Islet of Langerhans (tissue), 1 donor: ENCODE results near the gene BCL2L13.
"Not testable (repeated sequence)": the region's sequence is repeated elsewhere in the genome, so short reads cannot be mapped to it uniquely, and the experiment has no call there.

ENCODE experiments used
- FAIRE-seq: peaks from one replicate; lab custom pipeline; 2011; peaks lifted over from hg19 to GRCh38; lab: Jason Lieb, UNC

The BCL2L13 gene

GRCh38 chr22:17638432-17639246 lies at the start of gene BCL2L13:
BCL2L13 (plus strand) TSS chr22:17638757; CDS start chr22:17655712, 16,955 bp downstream.
- FAIRE-seq = no peak

- no peak for FAIRE-seq
Observed at GRCh38 chr22:17589810-17590375, 48.7 kb upstream of the BCL2L13 start.

GRCh38 chr22:17590586-17590985 lies 48.0 kb upstream of the BCL2L13 start:
- FAIRE-seq = no peak

DNA sequence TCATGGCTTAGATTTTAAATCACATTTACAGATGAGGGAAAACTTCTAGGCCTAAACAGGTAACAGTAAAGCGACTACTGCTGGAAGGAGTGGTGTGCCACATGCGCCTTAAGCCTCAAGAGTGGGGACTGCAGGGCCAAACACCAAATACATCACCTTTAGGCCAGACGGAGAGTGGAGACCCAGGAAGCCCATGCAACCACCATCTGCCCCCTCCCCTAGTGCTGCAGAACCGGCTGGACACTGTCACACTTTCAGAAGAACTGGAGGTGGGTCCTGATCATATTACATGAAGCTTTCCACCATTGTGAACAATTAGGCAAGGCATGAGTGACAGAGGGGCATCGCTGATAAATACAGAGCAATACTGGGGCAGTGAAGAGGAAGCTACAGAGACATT lies 46.4 kb upstream of the BCL2L13 start:
- FAIRE-seq = no peak

- no peak for FAIRE-seq
Observed at GRCh38 chr22:17596226-17596625, 42.3 kb upstream of the BCL2L13 start.

GRCh38 chr22:17597217-17597616 lies 41.3 kb upstream of the BCL2L13 start:
- no peak for FAIRE-seq

- FAIRE-seq = no peak
Observed at GRCh38 chr22:17598318-17598717, 40.2 kb upstream of the BCL2L13 start.

- FAIRE-seq = no peak
Observed at GRCh38 chr22:17601031-17601430, 37.5 kb upstream of the BCL2L13 start.

DNA sequence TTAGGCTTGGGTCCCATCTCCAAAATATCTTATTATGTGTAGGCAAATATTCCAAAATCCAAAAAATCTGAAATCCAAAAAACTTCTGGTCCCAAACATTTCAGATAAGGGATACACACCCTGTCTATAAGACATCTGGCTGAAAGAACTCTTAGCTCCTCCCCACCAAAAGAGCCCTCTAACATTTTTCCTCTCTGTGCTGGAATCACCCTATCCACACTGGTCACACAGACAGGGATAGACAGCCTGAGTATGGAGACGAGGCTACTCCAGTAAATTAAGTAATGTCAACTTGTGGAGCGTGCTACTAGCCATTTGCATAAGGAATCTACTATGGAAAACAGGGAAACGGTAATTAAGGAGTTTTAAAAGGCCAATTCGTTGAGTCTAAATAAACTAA lies 34.9 kb upstream of the BCL2L13 start:
- no peak for FAIRE-seq

DNA sequence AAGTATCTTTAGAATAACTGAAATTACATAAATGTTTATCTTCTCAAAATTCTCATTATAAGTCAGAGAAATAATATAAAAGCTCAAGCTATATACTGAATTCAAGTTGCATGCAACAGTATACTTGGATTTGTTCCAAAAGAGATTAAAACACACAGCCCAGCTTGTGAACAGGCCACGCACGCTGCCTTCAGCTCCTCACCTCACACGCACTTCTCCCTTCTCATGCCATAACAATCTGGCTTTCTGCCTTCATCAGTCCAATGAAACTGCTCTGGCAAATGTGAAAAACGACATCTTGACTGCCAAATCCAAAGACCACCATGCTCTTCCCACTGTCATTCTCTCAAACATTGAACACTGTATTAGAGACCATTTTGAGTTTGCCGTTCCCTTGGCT lies 32.1 kb upstream of the BCL2L13 start:
- no peak for FAIRE-seq

DNA sequence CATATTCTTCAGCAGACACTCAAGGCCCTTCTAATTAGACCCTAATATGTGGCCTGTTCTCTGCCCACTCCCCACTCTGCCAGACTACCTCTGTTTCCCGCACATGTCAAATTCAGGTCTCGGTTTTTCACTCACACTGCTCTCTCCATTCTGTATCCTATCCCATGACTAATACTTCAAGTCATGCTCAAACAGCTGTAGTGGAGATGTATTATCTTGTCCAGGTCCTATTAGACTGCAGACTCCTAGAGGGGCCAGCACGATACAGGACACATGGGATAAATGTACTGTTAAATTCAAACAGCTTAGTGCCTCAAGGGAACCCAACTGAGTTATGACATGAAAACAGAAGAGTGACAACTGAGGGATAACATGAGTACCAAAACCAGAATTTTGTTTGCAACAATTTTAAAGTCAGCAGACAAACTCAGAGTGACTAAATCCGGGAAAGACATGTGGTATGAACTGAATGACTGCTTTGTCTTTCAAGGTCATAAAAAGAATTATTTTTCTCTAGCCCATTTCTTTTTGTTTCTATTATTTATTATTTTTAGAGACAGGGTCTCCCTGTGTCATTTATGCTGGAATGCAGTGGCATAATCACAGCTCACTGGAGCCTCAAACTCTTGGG lies 30.6 kb upstream of the BCL2L13 start:
- FAIRE-seq = no peak

- peak; percentile 43 for FAIRE-seq
Observed at GRCh38 chr22:17612057-17612456, 26.5 kb upstream of the BCL2L13 start.

DNA sequence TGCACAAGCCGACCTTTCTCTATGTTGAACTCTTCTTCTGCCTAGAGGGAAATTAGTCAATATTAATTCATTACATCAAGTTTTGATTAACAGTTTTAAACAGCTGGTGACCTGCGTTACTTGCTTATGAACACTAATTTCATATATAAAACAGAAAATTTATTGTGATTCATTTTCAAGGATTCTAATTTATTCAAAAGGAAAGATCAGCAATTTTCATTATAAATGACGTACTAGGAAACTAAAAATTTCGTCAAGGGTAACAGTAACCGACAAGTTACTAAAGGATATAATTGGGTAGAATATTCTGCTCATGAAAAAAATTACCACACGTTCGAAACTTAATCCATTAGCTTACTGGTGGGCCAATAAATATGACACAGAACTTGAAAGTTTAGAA lies 25.3 kb upstream of the BCL2L13 start:
- no peak for FAIRE-seq

DNA sequence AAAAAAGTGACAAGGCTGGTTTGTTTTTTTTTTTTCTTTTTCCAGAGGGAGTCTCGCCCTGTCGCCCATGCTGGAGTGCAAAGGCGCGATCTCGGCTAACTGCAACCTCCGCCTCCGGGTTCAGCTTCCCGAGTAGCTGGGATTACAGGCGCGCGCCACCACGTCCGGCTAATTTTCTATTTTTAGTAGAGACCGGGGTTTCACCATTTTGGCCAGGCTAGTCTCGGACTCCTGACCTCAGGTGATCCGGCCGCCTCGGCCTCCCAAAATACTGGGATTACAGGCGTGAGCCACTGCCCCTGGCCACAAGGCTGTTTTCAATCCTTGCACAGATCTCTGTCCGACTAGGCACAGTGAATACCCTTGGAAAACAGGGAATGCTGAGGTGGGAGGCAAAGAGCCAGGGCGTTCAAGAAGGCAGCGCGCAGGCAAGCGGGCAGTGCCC lies 10.6 kb upstream of the BCL2L13 start:
- FAIRE-seq = no peak

GRCh38 chr22:17628406-17629172 lies 10.0 kb upstream of the BCL2L13 start, which contains the start of gene ATP6V1E1:
ATP6V1E1 (minus strand) TSS chr22:17628749; CDS start chr22:17628635, 114 bp downstream.
- peak; percentile 96 for FAIRE-seq

- no peak for FAIRE-seq
Observed at GRCh38 chr22:17629173-17629489, 9.4 kb upstream of the BCL2L13 start.

DNA sequence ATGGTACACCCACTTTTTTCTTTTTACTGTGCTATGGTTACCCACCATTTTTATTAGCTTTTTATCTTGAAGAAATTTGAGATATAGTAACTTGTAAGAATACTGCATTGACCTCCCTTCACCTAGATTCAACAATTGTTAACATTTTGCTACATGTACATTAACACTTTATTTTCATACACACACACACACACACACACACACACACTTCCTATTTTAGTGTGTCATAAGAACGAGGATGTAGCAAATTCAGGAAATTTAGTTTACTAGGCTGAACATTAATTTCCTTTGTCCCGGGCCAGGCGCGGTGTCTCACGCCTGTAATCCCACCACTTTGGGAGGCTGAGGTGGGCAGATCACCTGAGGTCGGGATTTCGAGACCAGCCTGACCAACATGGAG lies 8.9 kb upstream of the BCL2L13 start:
- no peak for FAIRE-seq

- FAIRE-seq = no peak
Observed at GRCh38 chr22:17631076-17631565, 7.4 kb upstream of the BCL2L13 start.

GRCh38 chr22:17633217-17633997 lies 5.2 kb upstream of the BCL2L13 start:
- no peak for FAIRE-seq

DNA sequence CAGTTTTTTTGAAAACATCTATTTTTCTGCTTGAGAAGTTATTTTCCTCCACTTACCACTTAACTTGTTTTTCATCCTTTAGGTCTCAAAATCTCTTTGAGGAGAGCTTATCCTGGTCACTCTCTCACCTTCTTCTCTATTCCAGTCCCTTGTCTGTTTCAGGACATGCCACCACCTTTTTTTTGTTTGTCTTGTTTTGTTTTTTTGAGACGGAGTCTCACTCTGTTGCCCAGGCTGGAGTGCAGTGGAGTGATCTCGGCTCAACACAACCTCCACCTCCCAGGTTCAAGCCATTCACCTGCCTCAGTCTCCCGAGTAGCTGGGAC lies 4.6 kb upstream of the BCL2L13 start:
- FAIRE-seq = no peak

DNA sequence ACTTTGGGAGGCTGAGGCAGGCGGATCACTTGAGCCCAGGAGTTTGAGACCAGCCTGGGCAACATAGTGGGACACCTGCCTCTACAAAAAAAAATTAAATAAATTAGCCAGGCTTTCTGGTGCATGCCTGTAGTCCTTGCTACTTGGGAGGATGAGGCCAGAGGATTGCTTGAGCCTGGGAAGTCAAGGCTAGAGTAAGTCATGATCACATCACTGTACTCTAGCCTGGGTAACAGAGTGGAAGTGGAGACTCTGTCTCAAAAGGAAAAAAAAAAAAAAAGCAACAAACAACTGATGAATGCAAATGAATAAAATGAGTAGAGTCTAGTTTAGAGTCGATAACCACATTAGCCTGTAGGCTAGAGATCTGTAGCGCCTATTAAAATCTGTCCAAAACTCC lies 3.9 kb upstream of the BCL2L13 start:
- no peak for FAIRE-seq

DNA sequence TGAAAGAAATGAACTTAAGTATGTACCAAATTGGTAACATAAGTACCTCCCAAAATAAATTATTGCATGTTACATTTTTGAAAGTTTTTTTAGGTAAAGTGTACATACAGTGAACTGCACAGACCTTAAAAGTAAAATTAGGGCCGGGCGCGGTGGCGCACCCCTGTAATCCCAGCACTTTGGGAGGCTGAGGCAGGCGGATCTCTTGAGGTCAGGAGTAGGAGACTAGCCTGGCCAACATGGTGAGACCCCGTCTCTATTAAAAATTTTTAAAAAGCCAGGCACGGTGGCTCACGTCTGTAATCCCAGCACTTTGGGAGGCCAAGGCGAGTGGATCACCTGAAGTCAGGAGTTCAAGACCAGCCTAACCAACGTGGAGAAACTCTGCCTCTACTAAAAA lies 1.7 kb upstream of the BCL2L13 start:
- not testable (repeated sequence) for FAIRE-seq
